NCI-H524 treated with DMSO at 0.1 percent for 48 hours (cell line): Measurements from ENCODE around the gene SAMD1.

ENCODE experiments used
- DNase-seq: peaks from one replicate; lab custom pipeline; 2025; lab: John Stamatoyannopoulos, UW

SAMD1 gene

GRCh38 chr19:14113762-14114414 is 23.3 kb upstream of the SAMD1 start:
- DNase-seq = no peak

GRCh38 chr19:14112809-14113385 is 22.3 kb upstream of the SAMD1 start:
- no peak for DNase-seq

GRCh38 chr19:14112051-14112808 is 21.7 kb upstream of the SAMD1 start:
- no peak for DNase-seq

- DNase-seq = no peak
Observed at GRCh38 chr19:14111486-14111885, 20.9 kb upstream of the SAMD1 start.

GRCh38 chr19:14110650-14111049 is 20.1 kb upstream of the SAMD1 start:
- no peak for DNase-seq

GRCh38 chr19:14107581-14108461 is 17.3 kb upstream of the SAMD1 start:
- no peak for DNase-seq

GRCh38 chr19:14106840-14107239 is 16.3 kb upstream of the SAMD1 start:
- no peak for DNase-seq

- no peak for DNase-seq
Observed at GRCh38 chr19:14105680-14106079, 15.1 kb upstream of the SAMD1 start.

- no peak for DNase-seq
Observed at GRCh38 chr19:14103310-14103709, 12.8 kb upstream of the SAMD1 start.

- DNase-seq = no peak
Observed at GRCh38 chr19:14102756-14103155, 12.2 kb upstream of the SAMD1 start.

- DNase-seq = no peak
Observed at GRCh38 chr19:14102102-14102696, 11.6 kb upstream of the SAMD1 start.

GRCh38 chr19:14101003-14101545 is 10.5 kb upstream of the SAMD1 start:
- no peak for DNase-seq

- no peak for DNase-seq
Observed at GRCh38 chr19:14097532-14098151, 7.1 kb upstream of the SAMD1 start.

- no peak for DNase-seq
Observed at GRCh38 chr19:14096272-14096992, 5.9 kb upstream of the SAMD1 start.

GRCh38 chr19:14094854-14095253 is 4.3 kb upstream of the SAMD1 start:
- no peak for DNase-seq

GRCh38 chr19:14093117-14093823 is 2.7 kb upstream of the SAMD1 start:
- DNase-seq = no peak

- no peak for DNase-seq
Observed at GRCh38 chr19:14091813-14092462, 1.4 kb upstream of the SAMD1 start.

GRCh38 chr19:14091081-14091812 is 696 bp upstream of the SAMD1 start:
- no peak for DNase-seq
